Activated CD8-positive, alpha-beta memory T cell treated with anti-CD3 and anti-CD28 coated beads, Interleukin-2, amount 10 ng/mL, durations not matched to agents 7 days and 5 days (primary cell): ENCODE measurements around the gene CAPRIN1. TPM values are rescaled to one million over a fixed set of nuclear protein-coding genes. Genes with fewer than 3 reads are reported as not detected.

Experiments used
- ATAC-seq: fragments of 150-1000 bp; cut with Tn5 transposase; one replicate; pipeline ENCODE4 v1.10.0; 2021; ENCODE audit warnings: moderate library complexity
- CTCF ChIA-PET: fragments of 350-600 bp; sonication (Branson Sonifier 250); formaldehyde crosslinking; loops from one replicate; lab custom pipeline; 2021; ENCODE audit warnings: antibody characterized with exemption; lab: Charles Lee
- DNase-seq: peaks from one replicate; pipeline ENCODE4 v3.0.0-alpha.2; 2020
- H3K27ac Mint-ChIP-seq: one replicate; pipeline ENCODE4 v1.8.0; 2021; ENCODE audit warnings: mild to moderate bottlenecking, mixed read lengths
- H3K27me3 Mint-ChIP-seq: one replicate; pipeline ENCODE4 v1.8.0; 2021; ENCODE audit warnings: mixed read lengths
- H3K36me3 Mint-ChIP-seq: one replicate; pipeline ENCODE4 v1.8.0; 2021; ENCODE audit warnings: mild to moderate bottlenecking, mixed read lengths
- H3K4me1 Mint-ChIP-seq: one replicate; pipeline ENCODE4 v1.8.0; 2021; ENCODE audit warnings: mixed read lengths
- H3K4me3 Mint-ChIP-seq: one replicate; pipeline ENCODE4 v1.8.0; 2021; ENCODE audit warnings: mild to moderate bottlenecking, moderate library complexity, mixed read lengths
- H3K9me3 Mint-ChIP-seq: one replicate; pipeline ENCODE4 v1.8.0; 2022; ENCODE audit warnings: low read depth, mixed read lengths
- total RNA-seq, 2 experiments: library from RNA; stranded (reverse); gene quantifications; one replicate each; pipeline ENCODE4 v1.2.3, GENCODE V29; 2021

Gene CAPRIN1, protein sequence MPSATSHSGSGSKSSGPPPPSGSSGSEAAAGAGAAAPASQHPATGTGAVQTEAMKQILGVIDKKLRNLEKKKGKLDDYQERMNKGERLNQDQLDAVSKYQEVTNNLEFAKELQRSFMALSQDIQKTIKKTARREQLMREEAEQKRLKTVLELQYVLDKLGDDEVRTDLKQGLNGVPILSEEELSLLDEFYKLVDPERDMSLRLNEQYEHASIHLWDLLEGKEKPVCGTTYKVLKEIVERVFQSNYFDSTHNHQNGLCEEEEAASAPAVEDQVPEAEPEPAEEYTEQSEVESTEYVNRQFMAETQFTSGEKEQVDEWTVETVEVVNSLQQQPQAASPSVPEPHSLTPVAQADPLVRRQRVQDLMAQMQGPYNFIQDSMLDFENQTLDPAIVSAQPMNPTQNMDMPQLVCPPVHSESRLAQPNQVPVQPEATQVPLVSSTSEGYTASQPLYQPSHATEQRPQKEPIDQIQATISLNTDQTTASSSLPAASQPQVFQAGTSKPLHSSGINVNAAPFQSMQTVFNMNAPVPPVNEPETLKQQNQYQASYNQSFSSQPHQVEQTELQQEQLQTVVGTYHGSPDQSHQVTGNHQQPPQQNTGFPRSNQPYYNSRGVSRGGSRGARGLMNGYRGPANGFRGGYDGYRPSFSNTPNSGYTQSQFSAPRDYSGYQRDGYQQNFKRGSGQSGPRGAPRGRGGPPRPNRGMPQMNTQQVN
- total RNA-seq: 100 to 1,000 TPM; 227 to 267 TPM

DNA sequence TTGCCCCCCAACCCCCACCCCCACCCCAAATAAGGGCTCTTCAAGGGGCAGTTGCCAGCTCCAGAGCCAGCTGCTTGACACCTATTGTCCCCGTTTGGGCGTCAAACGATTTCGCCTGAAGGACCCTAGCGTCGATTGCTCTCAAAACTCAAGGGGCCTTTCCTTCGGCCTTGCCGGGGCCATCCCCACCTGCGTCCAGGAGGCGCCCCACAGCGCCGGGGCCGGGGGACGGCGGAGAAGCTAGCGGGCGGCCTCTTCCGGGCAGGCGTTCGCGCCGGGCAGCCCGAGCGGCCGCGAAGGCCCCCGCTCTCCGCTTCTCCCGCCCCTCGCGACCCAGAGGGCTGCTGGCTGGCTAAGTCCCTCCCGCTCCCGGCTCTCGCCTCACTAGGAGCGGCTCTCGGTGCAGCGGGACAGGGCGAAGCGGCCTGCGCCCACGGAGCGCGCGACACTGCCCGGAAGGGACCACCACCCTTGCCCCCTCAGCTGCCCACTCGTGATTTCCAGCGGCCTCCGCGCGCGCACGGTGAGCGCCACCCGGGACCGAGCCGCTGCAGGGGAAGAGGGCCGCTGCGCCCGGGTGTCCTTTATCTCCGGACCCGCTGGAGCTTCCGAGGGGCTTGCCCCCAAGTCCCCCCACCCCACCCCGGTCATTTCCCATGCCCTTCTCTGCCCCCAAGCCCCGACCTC is at the start of gene CAPRIN1:
CAPRIN1 (plus strand) TSS at position 383 of the 687 bp plus-strand sequence. CDS start 690 bp downstream, outside the sequence.
- Mint-ChIP-seq H3K4me3 (peak within 1 kb of the TSS; percentile 98), H3K27me3 (no peaks in the 10 kb centered on the region), H3K27ac (peak within 1 kb of the TSS; percentile 97), H3K9me3 (no peaks in the 10 kb centered on the region), H3K4me1 (peaks cover 28% of the 10 kb centered on the region), H3K36me3 (peaks cover 22% of the 10 kb centered on the region)
- CTCF ChIA-PET: interaction anchor here (0.8 to 2.8 kb wide), 7 partner anchors 10 to 123 kb away, joined by 3 to 14 read pairs (median 5); partner anchors contain the start of gene NAT10
- DNase-seq (peak; percentile 91), ATAC-seq (peak; percentile 82)

DNA sequence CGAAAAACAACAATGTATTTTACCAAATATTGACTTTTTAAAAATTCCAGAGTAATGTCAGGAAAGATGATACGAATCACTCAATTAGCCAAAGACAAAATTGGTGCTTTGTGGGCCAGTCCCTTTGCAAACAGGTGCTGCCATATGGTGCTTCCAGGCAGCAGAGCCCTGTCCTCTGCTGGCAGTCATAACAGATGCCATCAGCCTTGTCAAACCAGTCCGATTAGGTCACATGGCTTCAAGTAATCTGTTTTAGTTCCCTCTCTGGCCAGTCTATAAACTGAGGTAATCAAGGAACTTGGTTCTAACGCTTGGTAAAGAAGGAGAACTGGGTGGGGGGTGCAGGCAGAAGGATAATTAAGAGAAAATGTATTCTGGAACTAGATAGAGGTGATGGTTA is 49.1 kb upstream of the CAPRIN1 start:
- Mint-ChIP-seq H3K27me3 (peaks cover 77% of the 10 kb centered on the region), H3K9me3 (no peaks in the 10 kb centered on the region), H3K4me3 (no peak overlapping the region), H3K4me1 (peaks cover 11% of the 10 kb centered on the region), H3K36me3 (no peaks in the 10 kb centered on the region), H3K27ac (no peak overlapping the region)
- ATAC-seq: no peak
- CTCF ChIA-PET: interaction anchor here (1.5 kb wide), 1 partner anchor 11 kb away, joined by 7 read pairs; no protein-coding TSS in a partner anchor
- DNase-seq: no peak

DNA sequence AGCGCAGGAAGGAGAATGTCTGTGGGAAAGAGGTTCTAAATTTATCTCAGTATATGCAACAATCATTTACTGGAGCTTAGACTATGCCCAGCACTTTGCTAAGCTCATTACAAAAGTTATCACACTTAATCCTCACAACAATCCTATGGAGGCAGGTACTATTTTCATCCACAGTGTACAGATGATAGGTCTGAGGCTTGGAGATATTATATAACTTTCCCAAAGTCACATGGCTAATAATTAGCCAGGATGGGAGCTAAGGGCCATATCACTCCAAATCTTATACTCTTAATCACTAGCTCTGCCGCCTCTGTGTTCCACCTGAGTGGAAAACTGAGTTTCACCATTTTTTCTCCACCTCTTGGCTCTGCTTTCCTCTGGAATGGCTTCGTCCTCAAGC is 47.3 kb upstream of the CAPRIN1 start:
- DNase-seq: no peak
- H3K27me3 Mint-ChIP-seq: peaks cover 74% of the 10 kb centered on the region
- H3K27ac Mint-ChIP-seq: no peak overlapping the region
- no peaks in the 10 kb centered on the region for H3K9me3 Mint-ChIP-seq
- CTCF ChIA-PET: interaction anchor here (1.1 kb wide), 1 partner anchor 16 kb away, joined by 4 read pairs; no protein-coding TSS in a partner anchor
- peaks cover 8% of the 10 kb centered on the region for H3K4me1 Mint-ChIP-seq
- ATAC-seq: no peak
- no peaks in the 10 kb centered on the region for H3K36me3 Mint-ChIP-seq
- H3K4me3 Mint-ChIP-seq: no peak overlapping the region

DNA sequence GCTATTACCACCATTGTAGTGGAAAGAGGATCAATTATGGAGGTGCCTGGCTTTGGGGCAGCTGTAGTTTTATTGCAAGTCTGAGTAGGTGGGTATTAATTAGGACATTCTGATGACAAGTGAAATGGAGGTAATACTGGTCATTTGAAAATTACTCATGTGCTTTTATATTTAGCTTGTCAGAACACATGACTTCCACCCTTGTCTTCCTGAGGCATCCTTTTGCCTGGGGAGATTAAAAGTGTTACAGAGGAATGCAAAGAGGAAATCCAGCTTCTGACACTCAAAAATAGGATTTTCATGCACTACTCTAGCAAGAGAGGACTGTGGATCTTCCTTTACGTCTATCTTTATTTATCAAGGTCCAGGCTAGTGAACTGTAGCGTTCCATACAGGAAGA is 44.7 kb upstream of the CAPRIN1 start:
- no peaks in the 10 kb centered on the region for H3K4me1 Mint-ChIP-seq
- ATAC-seq (no peak), DNase-seq (no peak)
- H3K36me3 Mint-ChIP-seq: no peaks in the 10 kb centered on the region
- no peak overlapping the region for H3K4me3 Mint-ChIP-seq
- no peaks in the 10 kb centered on the region for H3K9me3 Mint-ChIP-seq
- H3K27me3 Mint-ChIP-seq: peaks cover 57% of the 10 kb centered on the region
- no peak overlapping the region for H3K27ac Mint-ChIP-seq
- CTCF ChIA-PET: interaction anchor here (0.9 to 1.4 kb wide), 3 partner anchors 10 to 168 kb away, joined by 3 to 4 read pairs (median 3); no protein-coding TSS in a partner anchor

DNA sequence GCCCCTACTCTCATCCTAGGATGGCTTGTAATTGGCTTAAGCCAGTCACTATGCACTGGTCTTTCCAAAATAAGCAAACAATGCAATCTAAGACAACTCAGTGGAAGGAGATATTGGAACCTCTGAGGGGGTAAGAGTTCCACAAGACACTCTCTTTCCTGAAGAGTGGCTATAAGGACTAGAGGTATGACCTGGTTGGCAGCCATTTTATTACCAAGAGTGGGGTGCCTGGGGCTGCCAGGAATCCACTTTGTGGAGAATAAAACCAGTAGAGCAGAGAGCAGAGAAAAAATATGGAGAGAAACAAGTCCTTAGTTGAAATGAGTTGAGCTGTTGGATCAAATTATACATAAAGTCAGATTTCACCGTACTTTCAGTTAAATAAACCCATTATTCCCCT is 38.8 kb upstream of the CAPRIN1 start:
- no peak overlapping the region for H3K27ac Mint-ChIP-seq
- H3K9me3 Mint-ChIP-seq: no peaks in the 10 kb centered on the region
- no peaks in the 10 kb centered on the region for H3K4me1 Mint-ChIP-seq
- DNase-seq (no peak), ATAC-seq (no peak)
- no peak overlapping the region for H3K4me3 Mint-ChIP-seq
- CTCF ChIA-PET: interaction anchor here (1.2 kb wide), 1 partner anchor 16 kb away, joined by 5 read pairs; no protein-coding TSS in a partner anchor
- peaks cover 15% of the 10 kb centered on the region for H3K27me3 Mint-ChIP-seq
- H3K36me3 Mint-ChIP-seq: no peaks in the 10 kb centered on the region

DNA sequence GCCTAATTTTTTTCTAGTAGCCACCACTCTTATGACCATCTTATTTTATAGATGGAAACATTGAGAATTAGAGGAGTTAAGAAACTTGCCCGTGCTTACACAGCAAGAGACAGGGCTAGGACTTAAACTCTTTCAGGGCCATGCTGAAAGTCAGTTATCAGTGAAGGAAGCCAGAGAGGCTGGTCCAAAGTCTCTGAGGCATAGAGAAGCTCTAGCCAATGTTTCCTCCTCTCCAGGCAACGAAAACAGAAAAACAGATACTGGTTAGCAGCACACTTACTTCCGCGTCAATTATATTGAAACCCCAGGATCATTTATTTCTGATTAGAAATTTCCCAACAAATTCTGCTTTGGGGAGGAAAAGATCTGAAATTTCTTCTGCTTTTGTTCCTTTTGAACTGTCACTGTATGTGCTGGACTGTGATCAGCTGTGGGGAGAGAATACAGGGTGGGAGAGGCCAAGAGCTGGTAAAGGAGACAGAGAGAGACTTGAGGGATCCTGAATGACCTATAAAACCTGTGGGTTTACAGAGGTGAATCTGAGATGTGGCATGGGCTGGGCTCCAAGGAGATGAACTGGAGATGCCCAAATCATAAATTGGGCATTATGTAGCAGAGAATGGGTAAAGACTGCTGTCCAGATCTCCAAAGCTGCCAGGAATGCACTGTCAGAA is 37.5 kb upstream of the CAPRIN1 start:
- H3K36me3 Mint-ChIP-seq: no peaks in the 10 kb centered on the region
- no peak overlapping the region for H3K4me3 Mint-ChIP-seq
- no peaks in the 10 kb centered on the region for H3K4me1 Mint-ChIP-seq
- no peaks in the 10 kb centered on the region for H3K9me3 Mint-ChIP-seq
- DNase-seq (no peak), ATAC-seq (no peak)
- peaks cover 7% of the 10 kb centered on the region for H3K27me3 Mint-ChIP-seq
- H3K27ac Mint-ChIP-seq: no peak overlapping the region
- CTCF ChIA-PET: interaction anchor here (0.6 kb wide), 1 partner anchor 17 kb away, joined by 3 read pairs; no protein-coding TSS in a partner anchor

DNA sequence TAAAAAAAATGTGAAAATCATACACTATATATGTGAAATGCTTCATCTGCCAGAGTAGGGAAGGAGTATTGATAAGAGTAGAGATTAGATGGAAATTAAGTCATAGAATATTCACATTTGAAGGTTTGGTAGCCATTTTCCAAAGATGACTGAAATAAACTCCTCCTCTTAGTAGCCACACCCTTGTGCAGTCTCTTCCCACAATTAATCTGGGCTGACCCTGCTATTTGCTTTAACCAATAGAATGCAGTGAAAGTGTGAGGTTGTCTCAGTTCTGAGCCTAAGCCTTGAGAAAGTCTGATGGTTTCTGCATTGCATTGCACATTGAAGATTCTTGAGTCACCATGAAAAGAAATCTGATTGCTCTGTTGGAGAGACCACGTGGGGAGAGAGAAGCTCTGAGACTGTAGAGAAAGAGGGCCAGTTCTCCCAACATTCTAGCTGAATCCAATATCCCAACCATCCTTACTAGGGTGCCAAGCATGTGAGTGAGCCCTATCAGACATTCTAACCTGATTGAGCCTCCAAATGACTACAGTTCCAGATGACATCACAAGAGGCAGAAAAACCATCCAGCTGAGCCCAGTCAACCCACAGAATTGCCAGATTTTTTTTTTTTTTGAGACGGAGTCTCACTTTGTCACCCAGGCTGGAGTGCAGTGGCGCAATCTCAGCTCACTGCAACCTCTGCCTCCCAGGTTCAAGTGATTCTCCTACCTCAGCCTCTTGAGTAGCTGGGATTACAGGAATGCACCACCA is 29.4 kb upstream of the CAPRIN1 start:
- H3K9me3 Mint-ChIP-seq: peaks cover 3% of the 10 kb centered on the region
- DNase-seq (no peak), ATAC-seq (no peak)
- CTCF ChIA-PET: interaction anchor here (0.9 kb wide), 1 partner anchor 26 kb away, joined by 4 read pairs; no protein-coding TSS in a partner anchor
- no peak overlapping the region for H3K4me3 Mint-ChIP-seq
- H3K27me3 Mint-ChIP-seq: no peaks in the 10 kb centered on the region
- H3K4me1 Mint-ChIP-seq: no peaks in the 10 kb centered on the region
- H3K27ac Mint-ChIP-seq: no peak overlapping the region
- peaks cover 2% of the 10 kb centered on the region for H3K36me3 Mint-ChIP-seq

DNA sequence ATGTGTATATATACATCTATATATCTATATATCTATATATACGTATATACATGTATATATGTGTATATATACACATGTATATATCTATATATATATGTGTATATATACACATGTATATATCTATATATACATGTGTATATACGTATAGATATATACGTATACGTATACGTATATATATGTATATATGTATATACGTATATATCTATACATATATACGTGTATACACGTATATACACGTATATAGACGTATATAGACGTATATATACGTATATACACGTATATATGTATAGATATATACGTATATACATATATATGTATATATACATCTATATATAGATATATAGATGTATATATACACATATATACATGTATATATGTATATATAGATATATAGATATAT is 25.1 kb upstream of the CAPRIN1 start:
- Mint-ChIP-seq H3K4me3 (no peak overlapping the region), H3K27ac (no peak overlapping the region), H3K4me1 (no peaks in the 10 kb centered on the region), H3K36me3 (peaks cover 2% of the 10 kb centered on the region), H3K9me3 (peaks cover 3% of the 10 kb centered on the region), H3K27me3 (peaks cover 6% of the 10 kb centered on the region)
- CTCF ChIA-PET: no interaction called here
- no peak for ATAC-seq
- no peak for DNase-seq

DNA sequence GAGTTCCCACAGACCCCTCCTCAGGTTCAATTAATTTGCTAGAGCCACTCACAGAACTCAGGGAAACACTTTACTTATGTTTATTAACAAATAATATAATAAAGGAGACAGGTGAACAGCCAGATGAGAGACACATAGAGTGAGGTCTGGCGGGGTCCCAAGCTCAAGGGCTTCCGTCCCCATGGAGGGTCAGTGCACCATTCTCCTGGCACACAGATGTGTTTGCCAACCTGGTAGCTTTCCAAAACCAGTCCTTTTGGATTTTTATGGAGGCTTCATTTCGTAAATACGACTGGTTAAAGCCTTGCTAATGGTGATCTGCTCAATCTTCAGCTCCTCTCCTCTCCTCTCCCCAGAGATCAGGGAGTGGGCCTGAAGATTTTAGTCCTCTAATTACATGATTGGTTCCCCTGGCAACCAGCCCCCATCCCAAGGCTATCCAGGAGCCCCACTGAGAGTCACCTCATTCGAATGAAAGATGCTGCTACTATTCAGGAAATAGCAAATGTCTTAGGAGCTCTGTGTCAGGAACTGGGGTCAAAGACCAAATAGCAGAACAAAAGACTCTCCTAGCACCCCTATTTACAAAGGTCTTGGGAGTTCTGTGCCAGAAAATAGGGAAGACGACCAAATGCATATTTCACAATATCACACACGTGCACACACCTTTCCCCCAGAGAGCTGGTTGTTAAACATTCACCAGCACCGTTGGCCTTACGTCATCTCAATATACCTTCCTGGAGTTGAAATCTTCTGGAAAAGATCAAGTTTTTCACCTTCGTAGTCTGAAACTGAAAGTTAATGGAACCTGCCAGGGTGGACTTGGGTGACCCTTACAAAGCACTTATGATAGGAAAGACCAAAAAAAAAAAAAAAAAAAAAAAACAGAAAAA is 23.8 kb upstream of the CAPRIN1 start:
- H3K36me3 Mint-ChIP-seq: no peaks in the 10 kb centered on the region
- H3K27me3 Mint-ChIP-seq: peaks cover 8% of the 10 kb centered on the region
- no peak for ATAC-seq
- CTCF ChIA-PET: interaction anchor here (1.4 kb wide), 1 partner anchor 40 kb away, joined by 4 read pairs; no protein-coding TSS in a partner anchor
- H3K4me3 Mint-ChIP-seq: no peak overlapping the region
- no peak for DNase-seq
- H3K4me1 Mint-ChIP-seq: no peaks in the 10 kb centered on the region
- H3K27ac Mint-ChIP-seq: no peak overlapping the region
- no peaks in the 10 kb centered on the region for H3K9me3 Mint-ChIP-seq

DNA sequence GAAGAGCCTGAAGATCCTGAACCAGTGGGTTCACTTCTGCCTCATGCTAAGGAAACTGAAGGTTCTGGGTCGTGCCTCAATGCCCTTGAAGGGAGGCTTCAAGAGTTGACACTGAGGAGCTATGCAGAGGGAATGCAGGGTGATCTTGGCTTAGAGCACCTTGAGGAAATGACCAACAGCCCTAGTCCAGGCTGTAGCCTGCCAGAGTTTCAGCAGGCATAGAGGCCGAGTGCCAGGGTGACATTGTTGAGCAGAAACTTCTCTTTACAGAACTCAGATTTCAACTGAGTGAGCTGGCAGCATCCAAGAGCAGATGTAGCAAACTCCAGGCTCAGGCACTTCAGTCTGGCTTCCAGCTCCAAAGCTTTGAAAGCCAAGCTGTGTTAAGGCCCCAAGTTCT is 23.1 kb upstream of the CAPRIN1 start:
- no peak overlapping the region for H3K4me3 Mint-ChIP-seq
- no peaks in the 10 kb centered on the region for H3K36me3 Mint-ChIP-seq
- no peaks in the 10 kb centered on the region for H3K9me3 Mint-ChIP-seq
- CTCF ChIA-PET: interaction anchor here (1.4 kb wide), 1 partner anchor 41 kb away, joined by 4 read pairs; no protein-coding TSS in a partner anchor
- DNase-seq: no peak
- no peak for ATAC-seq
- peaks cover 8% of the 10 kb centered on the region for H3K27me3 Mint-ChIP-seq
- H3K27ac Mint-ChIP-seq: no peak overlapping the region
- no peaks in the 10 kb centered on the region for H3K4me1 Mint-ChIP-seq

DNA sequence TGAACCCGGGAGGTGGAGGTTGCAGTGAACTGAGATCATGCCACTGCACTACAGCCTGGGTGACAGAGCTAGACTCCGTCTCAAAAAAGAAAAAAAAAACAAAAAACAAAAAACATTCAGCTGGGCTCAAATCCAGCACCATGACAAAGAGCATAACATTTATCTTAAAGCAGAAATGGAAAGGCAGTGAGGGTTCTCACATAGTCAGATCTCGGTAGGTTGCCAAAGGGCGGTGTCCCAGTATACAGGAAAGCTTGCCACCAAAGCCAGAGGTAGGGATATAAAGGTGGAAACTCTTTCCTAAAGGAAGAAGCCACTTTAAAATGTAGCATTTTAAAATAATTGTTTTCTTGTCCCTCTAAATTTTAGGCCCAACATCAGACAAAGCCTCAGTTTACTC is 22.4 kb upstream of the CAPRIN1 start:
- Mint-ChIP-seq H3K36me3 (no peaks in the 10 kb centered on the region), H3K4me1 (no peaks in the 10 kb centered on the region), H3K4me3 (no peak overlapping the region), H3K27me3 (peaks cover 8% of the 10 kb centered on the region), H3K9me3 (no peaks in the 10 kb centered on the region), H3K27ac (no peak overlapping the region)
- ATAC-seq (no peak), DNase-seq (no peak)
- CTCF ChIA-PET: no interaction called here
